HG03432 (cell line): ENCODE data around the gene PTGER3.
"Not testable (repeated sequence)": the region's sequence is repeated elsewhere in the genome, so short reads cannot be mapped to it uniquely, and the experiment has no call there.

Experiments used
- ATAC-seq: cut with Tn5 transposase; IDR thresholded peaks from one replicate; pipeline ENCODE4 v1.9.1; 2021; ENCODE audit warnings: mild to moderate bottlenecking, moderate library complexity; ENCODE audit not compliant: unreplicated experiment

The PTGER3 gene

DNA sequence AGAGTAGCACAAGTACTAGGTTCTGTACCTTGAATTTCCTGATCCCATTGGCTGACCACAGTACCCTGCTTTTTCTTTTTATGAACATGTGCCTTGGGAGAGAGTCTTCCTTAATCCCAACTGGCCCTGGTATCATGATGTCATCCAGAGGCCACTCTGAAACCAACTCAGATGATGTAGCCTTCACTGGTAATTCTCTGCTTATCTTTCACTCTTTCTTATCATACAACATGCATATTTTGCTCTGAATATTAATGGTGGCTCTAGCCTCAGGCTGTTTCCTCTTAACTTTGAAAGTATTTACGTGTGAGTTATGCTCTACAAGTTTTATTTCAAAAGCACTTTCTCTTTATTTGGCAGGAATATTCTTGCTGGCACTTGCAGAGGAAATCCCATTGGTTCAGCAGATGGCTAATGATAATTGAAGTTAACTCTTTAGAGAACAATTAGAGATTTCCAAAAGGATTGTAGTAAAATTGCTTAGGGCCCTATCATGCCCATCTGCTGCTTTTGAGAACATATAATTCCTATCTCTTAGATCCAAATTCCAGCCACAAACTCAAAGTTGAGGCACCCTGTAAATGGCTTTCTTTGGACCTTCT, 86.1 kb downstream of the PTGER3 start:
- ATAC-seq, result no peak

DNA sequence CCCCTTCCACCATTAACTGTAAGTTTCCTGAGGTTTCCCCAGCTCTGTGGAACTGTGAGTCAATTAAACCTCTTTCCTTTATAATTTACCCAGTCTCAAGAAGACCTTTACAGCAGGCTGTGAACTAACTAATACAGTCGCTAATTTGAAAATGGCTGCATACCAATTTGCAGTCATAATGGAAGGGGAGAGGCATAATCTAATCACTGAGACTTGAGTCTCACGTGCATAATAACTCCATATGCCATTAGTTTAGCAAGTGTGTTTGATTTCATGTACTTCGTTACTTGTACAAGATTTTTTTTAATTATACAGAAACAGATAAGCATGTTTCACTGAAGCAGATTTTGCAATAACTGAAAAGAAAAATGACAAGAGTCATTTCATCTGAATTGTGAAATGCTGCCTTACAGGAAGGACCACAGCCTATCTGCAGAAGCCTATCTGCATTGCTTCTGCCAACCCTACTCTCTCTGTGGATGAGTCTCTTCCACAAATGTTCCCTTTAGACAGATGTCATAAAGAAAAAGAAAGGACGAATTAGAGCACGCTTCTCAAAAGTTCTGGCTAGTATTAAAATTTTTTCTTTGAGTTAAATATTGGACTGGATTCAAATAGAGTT, 99.1 kb downstream of the PTGER3 start:
- ATAC-seq, result no peak

DNA sequence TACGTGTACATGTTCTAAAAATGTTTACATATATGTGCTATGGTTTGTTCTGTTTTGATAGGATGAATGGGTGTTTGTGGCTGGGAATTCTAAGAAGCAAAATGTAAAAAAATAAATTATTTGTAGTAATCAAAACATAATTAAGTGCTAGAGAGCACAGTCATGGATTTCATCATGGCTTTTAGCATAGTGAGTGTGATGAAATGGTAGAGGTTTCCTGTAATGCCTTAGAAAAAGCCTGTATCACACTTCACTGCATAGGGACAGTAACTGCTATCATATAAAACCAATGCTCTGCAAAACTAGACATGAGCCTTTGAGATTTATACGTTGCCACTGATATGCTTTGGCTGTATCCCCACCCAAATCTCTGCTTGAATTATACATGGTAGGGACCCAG, 99.8 kb downstream of the PTGER3 start:
- no peak for ATAC-seq

DNA sequence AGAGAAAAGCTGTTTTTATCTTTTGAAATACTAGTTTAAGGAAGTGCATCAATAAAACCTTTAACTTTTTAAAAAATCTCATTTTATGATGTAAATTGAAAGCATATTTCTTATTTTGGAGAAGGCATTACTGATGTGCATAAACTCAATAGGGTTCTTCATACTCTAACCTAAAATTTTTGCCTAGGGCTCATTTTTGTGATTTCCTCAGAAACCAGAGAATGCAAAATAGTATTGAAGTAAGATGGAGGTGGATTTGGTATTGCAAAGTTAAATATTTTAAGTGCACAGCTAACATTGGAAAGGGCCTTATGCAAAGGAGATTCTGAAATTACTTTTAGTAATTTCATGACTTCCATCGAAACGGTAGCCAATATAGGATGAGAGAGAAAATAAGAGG, 101.9 kb downstream of the PTGER3 start:
- no peak for ATAC-seq

DNA sequence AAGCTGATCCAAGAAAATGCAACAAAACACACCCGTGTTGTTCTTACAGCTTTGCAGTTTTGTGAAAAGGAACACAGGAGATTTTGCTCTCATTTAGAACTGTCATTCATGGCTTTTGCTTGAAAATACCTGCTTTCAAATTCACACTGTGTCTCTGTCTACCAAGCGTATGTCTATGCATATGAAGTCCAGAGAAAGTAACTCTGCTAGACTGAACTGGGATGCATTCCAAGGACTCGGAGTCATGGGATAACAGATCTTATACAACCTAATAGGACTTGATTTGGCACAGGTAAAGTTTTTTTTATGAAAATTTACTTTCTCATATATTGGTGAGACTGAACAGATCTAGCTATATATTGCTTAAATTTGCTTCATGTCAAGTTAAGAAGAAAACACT, 102.4 kb downstream of the PTGER3 start:
- ATAC-seq, result no peak

DNA sequence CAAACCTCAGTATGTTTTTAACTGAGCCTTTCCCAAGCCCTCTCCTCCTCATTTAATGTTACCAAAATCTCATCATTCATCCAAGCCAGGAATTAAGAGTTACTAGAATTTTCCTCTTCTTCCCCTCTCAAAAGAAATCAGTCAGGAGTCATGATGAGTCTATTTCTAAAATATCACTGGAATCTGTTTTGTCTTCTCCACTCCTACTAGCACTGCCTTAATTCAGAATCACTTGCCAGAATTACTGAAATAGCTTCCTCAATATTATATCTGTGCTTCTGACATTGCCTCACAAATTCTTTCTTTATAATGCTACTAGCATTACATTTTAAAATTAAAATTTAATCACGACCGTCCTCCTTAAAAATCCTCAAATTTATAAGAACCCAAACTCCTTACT, 106.1 kb downstream of the PTGER3 start:
- ATAC-seq, result no peak

DNA sequence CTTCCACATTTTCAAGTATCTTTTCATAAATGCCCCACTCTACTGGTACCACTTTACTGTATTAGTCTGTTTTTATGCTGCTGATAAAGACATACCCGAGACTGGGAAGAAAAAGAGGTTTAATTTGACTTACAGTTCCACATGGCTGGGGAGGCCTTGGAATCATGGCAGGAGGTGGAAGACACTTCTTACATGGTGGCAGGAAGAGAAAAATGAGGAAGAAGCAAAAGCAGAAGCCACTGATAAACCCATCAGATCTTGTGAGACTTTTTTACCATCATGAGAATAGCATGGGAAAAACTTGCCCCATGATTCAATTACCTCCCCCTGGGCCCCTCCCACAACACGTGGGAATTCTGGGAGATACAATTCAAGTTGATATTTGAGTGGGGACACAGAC, 107.2 kb downstream of the PTGER3 start:
- ATAC-seq, result not testable (repeated sequence)

DNA sequence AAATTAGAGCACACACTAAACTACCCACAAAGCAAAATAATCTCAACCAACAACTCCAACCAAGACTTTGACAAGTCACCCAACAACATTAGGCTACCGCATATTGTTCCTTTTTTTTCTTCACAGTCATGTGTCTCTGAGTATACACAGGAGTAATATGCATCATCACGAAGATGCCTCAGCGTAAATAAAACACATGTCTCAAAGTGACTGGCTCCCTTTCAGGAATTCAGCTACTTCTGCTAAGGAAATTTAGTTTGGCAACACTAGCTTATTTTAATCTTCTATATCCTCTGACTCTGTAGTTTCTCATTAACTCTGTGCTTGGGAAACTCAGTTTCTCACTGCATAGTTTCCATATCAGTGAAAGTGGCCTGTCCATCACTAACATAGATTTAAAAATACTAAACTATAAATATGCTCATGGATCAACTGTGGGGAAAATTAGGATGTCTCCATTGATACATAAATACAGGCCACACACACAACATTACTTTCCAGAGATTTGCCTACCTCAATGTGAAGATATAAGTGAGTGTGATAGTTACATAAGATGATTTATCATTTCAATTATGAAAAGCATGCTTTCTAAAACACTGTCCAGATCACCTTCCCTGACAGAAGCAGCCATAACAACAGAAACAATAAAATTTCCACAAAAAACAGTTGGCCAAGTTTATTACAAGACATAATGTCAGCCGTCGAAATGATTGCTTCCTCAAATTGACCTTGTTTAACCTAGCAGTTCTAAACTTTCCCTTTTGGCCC, 113.2 kb downstream of the PTGER3 start:
- ATAC-seq, result no peak

DNA sequence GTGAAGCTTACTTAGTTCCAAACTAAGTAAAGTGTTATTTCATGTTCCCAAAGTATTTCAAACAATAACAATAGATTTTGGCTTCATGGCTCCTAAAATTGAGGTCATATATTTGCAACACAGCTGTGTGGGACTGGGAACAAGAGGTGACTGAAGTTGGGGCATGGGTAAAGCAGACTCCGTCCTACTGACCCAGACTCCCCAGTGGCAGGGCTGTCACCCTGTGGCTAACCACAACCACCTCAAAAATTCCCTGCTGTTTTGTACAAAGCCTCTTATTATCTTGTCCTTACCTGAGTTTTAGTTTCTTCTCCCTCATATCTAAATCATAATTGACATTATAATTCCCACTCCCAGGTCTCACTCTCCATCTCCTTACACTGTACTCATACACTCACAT, 117.6 kb downstream of the PTGER3 start:
- ATAC-seq, result peak; percentile 57

DNA sequence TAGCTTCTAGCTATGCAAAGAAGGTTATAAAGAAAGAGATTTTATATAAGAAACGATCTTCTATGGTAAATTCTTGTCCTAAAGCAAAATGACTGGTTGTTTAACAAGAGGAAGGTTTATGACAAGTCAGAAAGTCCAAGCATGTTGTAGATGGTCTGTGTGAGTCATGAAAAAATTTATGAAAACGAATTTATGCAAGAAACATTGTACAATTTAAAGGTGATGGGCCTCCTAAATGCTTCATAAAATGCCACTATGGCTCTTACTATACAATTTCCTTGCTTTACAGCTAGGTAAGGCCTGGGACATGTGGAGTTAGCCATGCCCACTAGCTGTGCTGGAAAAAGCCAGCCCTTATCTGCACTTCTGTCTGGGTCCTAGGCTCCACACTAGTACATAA, 125.4 kb downstream of the PTGER3 start:
- no peak for ATAC-seq
